Loucy (cell line): ENCODE results near the gene CHCHD6.

Experiments
- EZH2phosphoT487 ChIP-seq: fragments of 200-600 bp; IDR thresholded peaks from 2 replicates; pipeline ENCODE4 v1.6.1; 2018; ENCODE audit warnings: antibody characterized with exemption, mild to moderate bottlenecking, moderate library complexity, borderline replicate concordance
- TF ChIP-seq, protein P1 (sequence below): fragments of 200-600 bp; sonication (generic); conservative IDR thresholded peaks from 2 replicates; pipeline ENCODE4 v1.5.1; 2014; ENCODE audit warnings: mild to moderate bottlenecking, antibody characterized with exemption, low read length

DNA sequence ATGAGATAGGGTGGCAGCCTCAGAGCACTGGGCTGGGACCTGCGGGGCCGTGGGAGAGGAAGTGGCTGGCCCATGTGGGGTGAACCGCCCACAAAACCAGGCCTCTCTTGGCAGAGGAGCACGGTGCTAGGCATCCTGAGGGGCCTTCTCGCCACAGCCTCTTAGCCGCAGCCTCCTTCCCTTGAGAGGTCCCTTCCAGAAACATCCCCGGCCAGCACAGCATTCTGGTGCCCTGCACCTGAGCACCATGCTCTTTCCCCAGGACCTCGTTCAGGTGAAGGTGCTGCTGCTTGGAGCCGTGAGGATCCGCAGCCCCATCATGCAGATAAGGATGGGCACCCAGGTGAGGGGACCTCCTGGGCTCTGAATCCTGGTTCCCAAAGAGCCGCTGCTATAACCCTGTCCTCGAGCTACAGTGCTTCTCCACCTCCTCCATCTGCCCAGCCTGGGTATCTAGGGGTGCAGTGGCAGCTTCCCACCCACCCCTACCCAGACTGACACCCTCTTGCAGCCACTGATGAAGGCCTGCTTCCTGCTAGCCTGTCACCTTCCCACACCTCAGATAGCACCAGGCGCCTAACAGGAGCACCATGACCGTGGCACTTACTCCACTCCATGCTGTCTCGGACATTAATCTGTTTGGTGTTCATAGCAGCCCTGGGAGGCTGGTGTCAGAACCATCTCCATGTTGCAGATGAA, 37.9 kb upstream of the CHCHD6 start:
- TF ChIP-seq, protein P1, sequence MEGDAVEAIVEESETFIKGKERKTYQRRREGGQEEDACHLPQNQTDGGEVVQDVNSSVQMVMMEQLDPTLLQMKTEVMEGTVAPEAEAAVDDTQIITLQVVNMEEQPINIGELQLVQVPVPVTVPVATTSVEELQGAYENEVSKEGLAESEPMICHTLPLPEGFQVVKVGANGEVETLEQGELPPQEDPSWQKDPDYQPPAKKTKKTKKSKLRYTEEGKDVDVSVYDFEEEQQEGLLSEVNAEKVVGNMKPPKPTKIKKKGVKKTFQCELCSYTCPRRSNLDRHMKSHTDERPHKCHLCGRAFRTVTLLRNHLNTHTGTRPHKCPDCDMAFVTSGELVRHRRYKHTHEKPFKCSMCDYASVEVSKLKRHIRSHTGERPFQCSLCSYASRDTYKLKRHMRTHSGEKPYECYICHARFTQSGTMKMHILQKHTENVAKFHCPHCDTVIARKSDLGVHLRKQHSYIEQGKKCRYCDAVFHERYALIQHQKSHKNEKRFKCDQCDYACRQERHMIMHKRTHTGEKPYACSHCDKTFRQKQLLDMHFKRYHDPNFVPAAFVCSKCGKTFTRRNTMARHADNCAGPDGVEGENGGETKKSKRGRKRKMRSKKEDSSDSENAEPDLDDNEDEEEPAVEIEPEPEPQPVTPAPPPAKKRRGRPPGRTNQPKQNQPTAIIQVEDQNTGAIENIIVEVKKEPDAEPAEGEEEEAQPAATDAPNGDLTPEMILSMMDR = no peak
- no peak for TF ChIP-seq EZH2phosphoT487
